Neural cell (in vitro differentiated cells): ENCODE results near the gene DDX4.

ENCODE experiments used
- EZH2 ChIP-seq: fragments of 200-600, 300-800 bp; shearing (Covaris generic), sonication (generic); IDR thresholded peaks from 2 replicates; pipeline ENCODE4 v1.6.1; 2014; ENCODE audit warnings: antibody characterized with exemption, low read length, borderline replicate concordance, mild to moderate bottlenecking; ENCODE audit not compliant: insufficient read depth, poor library complexity, severe bottlenecking
- SMC3 ChIP-seq: fragments of 450-650 bp; conservative IDR thresholded peaks from 2 replicates; pipeline ENCODE4 v1.6.1; 2014; ENCODE audit warnings: antibody characterized with exemption, mild to moderate bottlenecking, moderate library complexity; ENCODE audit not compliant: poor library complexity
- TAF1 ChIP-seq: IDR thresholded peaks from 2 replicates; pipeline ENCODE4 v1.6.1; 2012; ENCODE audit warnings: low read depth
- TF ChIP-seq, protein P1 (sequence below): fragments of 450-650 bp; IDR thresholded peaks from 2 replicates; pipeline ENCODE4 v1.5.1; 2014; ENCODE audit warnings: antibody characterized with exemption, mild to moderate bottlenecking, moderate library complexity; ENCODE audit not compliant: poor library complexity, severe bottlenecking
- TF ChIP-seq, protein P2 (sequence below): IDR thresholded peaks from 2 replicates; pipeline ENCODE4 v1.6.1; 2012; ENCODE audit warnings: borderline replicate concordance

DNA sequence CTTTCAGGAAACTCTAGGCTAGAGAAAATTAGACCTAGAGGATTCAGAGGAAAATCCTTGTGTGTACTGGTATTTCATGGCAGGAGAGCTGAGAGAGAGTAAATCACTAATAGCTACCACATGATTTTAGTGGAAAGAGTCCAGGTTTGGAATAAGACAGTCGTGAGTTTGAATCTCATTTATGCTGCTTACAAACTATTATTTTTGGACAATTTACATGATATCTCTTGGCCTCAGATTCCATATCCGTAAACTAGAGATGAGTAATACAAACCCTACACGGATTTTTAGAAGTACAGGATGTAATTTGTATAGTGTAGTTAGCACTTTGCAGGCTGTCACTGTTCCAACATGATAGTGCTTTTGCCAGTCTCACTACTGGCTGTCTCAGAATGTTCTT lies 116.0 kb downstream of the DDX4 start:
- TF ChIP-seq EZH2: no peak
- no peak for TF ChIP-seq TAF1
- TF ChIP-seq, protein P1, sequence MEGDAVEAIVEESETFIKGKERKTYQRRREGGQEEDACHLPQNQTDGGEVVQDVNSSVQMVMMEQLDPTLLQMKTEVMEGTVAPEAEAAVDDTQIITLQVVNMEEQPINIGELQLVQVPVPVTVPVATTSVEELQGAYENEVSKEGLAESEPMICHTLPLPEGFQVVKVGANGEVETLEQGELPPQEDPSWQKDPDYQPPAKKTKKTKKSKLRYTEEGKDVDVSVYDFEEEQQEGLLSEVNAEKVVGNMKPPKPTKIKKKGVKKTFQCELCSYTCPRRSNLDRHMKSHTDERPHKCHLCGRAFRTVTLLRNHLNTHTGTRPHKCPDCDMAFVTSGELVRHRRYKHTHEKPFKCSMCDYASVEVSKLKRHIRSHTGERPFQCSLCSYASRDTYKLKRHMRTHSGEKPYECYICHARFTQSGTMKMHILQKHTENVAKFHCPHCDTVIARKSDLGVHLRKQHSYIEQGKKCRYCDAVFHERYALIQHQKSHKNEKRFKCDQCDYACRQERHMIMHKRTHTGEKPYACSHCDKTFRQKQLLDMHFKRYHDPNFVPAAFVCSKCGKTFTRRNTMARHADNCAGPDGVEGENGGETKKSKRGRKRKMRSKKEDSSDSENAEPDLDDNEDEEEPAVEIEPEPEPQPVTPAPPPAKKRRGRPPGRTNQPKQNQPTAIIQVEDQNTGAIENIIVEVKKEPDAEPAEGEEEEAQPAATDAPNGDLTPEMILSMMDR: no peak
- TF ChIP-seq, protein P2, sequence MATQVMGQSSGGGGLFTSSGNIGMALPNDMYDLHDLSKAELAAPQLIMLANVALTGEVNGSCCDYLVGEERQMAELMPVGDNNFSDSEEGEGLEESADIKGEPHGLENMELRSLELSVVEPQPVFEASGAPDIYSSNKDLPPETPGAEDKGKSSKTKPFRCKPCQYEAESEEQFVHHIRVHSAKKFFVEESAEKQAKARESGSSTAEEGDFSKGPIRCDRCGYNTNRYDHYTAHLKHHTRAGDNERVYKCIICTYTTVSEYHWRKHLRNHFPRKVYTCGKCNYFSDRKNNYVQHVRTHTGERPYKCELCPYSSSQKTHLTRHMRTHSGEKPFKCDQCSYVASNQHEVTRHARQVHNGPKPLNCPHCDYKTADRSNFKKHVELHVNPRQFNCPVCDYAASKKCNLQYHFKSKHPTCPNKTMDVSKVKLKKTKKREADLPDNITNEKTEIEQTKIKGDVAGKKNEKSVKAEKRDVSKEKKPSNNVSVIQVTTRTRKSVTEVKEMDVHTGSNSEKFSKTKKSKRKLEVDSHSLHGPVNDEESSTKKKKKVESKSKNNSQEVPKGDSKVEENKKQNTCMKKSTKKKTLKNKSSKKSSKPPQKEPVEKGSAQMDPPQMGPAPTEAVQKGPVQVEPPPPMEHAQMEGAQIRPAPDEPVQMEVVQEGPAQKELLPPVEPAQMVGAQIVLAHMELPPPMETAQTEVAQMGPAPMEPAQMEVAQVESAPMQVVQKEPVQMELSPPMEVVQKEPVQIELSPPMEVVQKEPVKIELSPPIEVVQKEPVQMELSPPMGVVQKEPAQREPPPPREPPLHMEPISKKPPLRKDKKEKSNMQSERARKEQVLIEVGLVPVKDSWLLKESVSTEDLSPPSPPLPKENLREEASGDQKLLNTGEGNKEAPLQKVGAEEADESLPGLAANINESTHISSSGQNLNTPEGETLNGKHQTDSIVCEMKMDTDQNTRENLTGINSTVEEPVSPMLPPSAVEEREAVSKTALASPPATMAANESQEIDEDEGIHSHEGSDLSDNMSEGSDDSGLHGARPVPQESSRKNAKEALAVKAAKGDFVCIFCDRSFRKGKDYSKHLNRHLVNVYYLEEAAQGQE: no peak
- no peak for TF ChIP-seq SMC3
